ENCODE data around the gene OR6C4. TPM values are rescaled to one million over a fixed set of nuclear protein-coding genes. Genes with fewer than 3 reads are reported as not detected.

The OR6C4 gene
- total RNA-seq, 5 donors from 2014 or later (not counting 1 experiment from before 2014, with no cell fraction given), result not detected

Other genes with a start within 250 kb of the OR6C4 start
- gene OR6C1, start 235.3 kb upstream of the OR6C4 start, total RNA-seq, result not detected
- gene OR6C3, start 218.9 kb upstream of the OR6C4 start, total RNA-seq, result not detected
- gene OR6C75, start 186.6 kb upstream of the OR6C4 start, total RNA-seq, result not detected
- gene OR6C65, start 149.1 kb upstream of the OR6C4 start, total RNA-seq, result not detected
- gene OR6C76, start 123.3 kb upstream of the OR6C4 start, total RNA-seq, result not detected
- not detected for gene OR6C2, start 105.5 kb upstream of the OR6C4 start, total RNA-seq
- gene OR6C70, start 79.5 kb upstream of the OR6C4 start, total RNA-seq, result not detected
- not detected for gene OR6C68, start 57.2 kb upstream of the OR6C4 start, total RNA-seq
- gene OR2AP1, start 22.9 kb downstream of the OR6C4 start, total RNA-seq, result under 1 TPM in 1 of 5 donors, not detected in 4; 0.55 TPM
- not detected for gene OR10P1, start 87.3 kb downstream of the OR6C4 start, total RNA-seq
- gene ITGA7, start 158.3 kb downstream of the OR6C4 start, total RNA-seq, result 1 to 10 TPM; 2.6 to 4.6 (median 3.1) TPM
- gene BLOC1S1, start 166.4 kb downstream of the OR6C4 start, total RNA-seq, result 10 to 100 TPM; 49.4 to 76.6 (median 72.7) TPM
- gene RDH5, start 170.8 kb downstream of the OR6C4 start, total RNA-seq, result 10 to 100 TPM; 13.0 to 29.1 (median 22.4) TPM
- gene CD63, start 179.4 kb downstream of the OR6C4 start, total RNA-seq, result 10 to 100 TPM; 41.3 to 88.2 (median 73.5) TPM
- 10 to 100 TPM in 4 of 5 donors, 1 to 10 TPM in 1; 7.5 to 12.9 (median 11.5) TPM for gene GDF11, start 193.5 kb downstream of the OR6C4 start, total RNA-seq

All from T-cell (primary cell).